Neural cell (in vitro differentiated cells): Measurements from ENCODE around the gene ANKRD26.

ENCODE experiments used
- CTCF ChIP-seq: fragments of 450-650 bp; IDR thresholded peaks from 2 replicates; pipeline ENCODE4 v1.5.1; 2014; ENCODE audit warnings: antibody characterized with exemption, mild to moderate bottlenecking, moderate library complexity; ENCODE audit not compliant: poor library complexity, severe bottlenecking
- REST ChIP-seq: IDR thresholded peaks from 2 replicates; pipeline ENCODE4 v1.6.1; 2012; ENCODE audit warnings: borderline replicate concordance

- TF ChIP-seq CTCF (no peak), REST (no peak)
These were observed 38.0 kb upstream of the ANKRD26 start for GRCh38 chr10:27138277-27138676.
